ENCODE results near the gene CMPK2. TPM values are rescaled to one million over a fixed set of nuclear protein-coding genes. Genes with fewer than 3 reads are reported as not detected.

Gene CMPK2
- polyA plus RNA-seq, 1 donor: 13.3 TPM

GRCh38 chr2:6814869-6815268 is 50.8 kb downstream of the CMPK2 start:
- peaks cover 2% of the 10 kb centered on the region for H3K27me3 ChIP-seq (ENCODE audit: control insufficient read depth, insufficient read depth, low read length)
- no peak overlapping the region for H3K4me3 ChIP-seq (ENCODE audit: low read length)
- H3K27ac ChIP-seq (ENCODE audit: low read length): no peak overlapping the region
- no CpG with 5 or more reads among the region's 5 CpGs for WGBS (ENCODE audit: insufficient coverage, low lambda C conversion rate)
- DNase-seq: no peak
- H3K4me1 ChIP-seq (ENCODE audit: control insufficient read depth, insufficient read depth, low read length): no peaks in the 10 kb centered on the region
- H3K9me3 ChIP-seq (ENCODE audit: control insufficient read depth, low read depth, low read length): no peaks in the 10 kb centered on the region
- H3K36me3 ChIP-seq (ENCODE audit: control insufficient read depth, insufficient read depth, low read length): no peaks in the 10 kb centered on the region

GRCh38 chr2:6814312-6814711 is 51.4 kb downstream of the CMPK2 start:
- H3K27me3 ChIP-seq (ENCODE audit: control insufficient read depth, insufficient read depth, low read length): peaks cover 2% of the 10 kb centered on the region
- H3K36me3 ChIP-seq (ENCODE audit: control insufficient read depth, insufficient read depth, low read length): no peaks in the 10 kb centered on the region
- WGBS (ENCODE audit: insufficient coverage, low lambda C conversion rate): 100% methylated on average over 2 of the region's 10 CpGs
- no peak overlapping the region for H3K4me3 ChIP-seq (ENCODE audit: low read length)
- no peak for DNase-seq
- H3K9me3 ChIP-seq (ENCODE audit: control insufficient read depth, low read depth, low read length): no peaks in the 10 kb centered on the region
- no peak overlapping the region for H3K27ac ChIP-seq (ENCODE audit: low read length)
- H3K4me1 ChIP-seq (ENCODE audit: control insufficient read depth, insufficient read depth, low read length): no peaks in the 10 kb centered on the region

DNA sequence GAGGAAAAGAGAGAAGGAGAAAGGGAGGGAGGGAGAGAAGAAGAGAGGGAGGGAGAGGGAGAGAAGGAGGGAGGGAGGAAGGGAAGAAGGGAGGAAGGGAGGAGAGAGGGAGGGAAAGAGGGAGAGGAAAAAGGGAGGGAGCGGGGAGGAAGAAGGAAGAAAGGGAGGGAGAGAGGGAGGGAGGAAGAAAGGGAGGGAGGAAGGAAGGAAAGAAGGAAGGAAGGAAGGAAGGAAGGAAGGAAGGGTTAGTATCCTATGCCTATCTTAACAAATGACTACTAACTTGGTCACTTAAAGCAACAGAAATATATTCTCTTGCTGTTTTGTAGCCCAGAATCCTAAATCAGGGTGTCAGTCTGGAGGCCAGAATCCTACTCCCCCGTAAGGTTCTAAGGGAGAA is 52.1 kb downstream of the CMPK2 start:
- no peak overlapping the region for H3K27ac ChIP-seq (ENCODE audit: low read length)
- no peak overlapping the region for H3K4me3 ChIP-seq (ENCODE audit: low read length)
- 100% methylated on average over 1 of the region's 2 CpGs for WGBS (ENCODE audit: insufficient coverage, low lambda C conversion rate)
- H3K4me1 ChIP-seq (ENCODE audit: control insufficient read depth, insufficient read depth, low read length): no peaks in the 10 kb centered on the region
- no peak for DNase-seq
- peaks cover 2% of the 10 kb centered on the region for H3K27me3 ChIP-seq (ENCODE audit: control insufficient read depth, insufficient read depth, low read length)
- no peaks in the 10 kb centered on the region for H3K36me3 ChIP-seq (ENCODE audit: control insufficient read depth, insufficient read depth, low read length)
- H3K9me3 ChIP-seq (ENCODE audit: control insufficient read depth, low read depth, low read length): no peaks in the 10 kb centered on the region

DNA sequence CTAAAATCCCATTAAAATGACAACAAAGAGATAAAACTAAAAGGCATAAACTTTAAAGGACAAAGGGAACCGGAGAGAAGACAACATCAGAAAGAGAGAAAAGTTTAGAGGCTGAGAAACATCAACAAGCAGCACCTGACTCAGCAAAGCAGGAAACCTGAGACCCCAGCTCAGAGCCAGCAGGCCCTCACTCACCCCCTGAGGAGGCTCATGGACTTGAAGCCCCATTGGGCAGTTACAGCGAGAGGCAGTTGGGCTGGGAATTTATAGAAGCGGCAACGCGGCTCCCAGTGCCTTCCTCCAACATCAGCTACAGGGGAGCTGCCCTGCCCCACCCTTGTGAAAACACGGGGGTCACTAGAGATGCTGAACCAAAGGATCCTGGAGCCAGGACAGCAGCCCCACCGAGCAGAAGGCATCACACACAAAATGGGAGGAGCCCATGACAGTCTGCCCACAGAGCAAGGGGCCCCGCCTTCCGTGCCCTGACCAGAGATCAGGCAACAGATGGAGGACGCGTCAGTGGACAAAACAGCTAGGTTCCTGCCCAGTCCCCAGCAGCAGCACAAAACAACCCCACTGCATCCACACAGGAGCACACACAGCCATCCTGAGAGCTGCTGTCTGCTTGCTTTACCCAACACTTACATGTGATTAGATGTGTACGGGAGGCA is 52.7 kb downstream of the CMPK2 start:
- DNase-seq: no peak
- Histone ChIP-seq H3K27me3 (ENCODE audit: control insufficient read depth, insufficient read depth, low read length) (peaks cover 2% of the 10 kb centered on the region), H3K27ac (ENCODE audit: low read length) (no peak overlapping the region), H3K36me3 (ENCODE audit: control insufficient read depth, insufficient read depth, low read length) (no peaks in the 10 kb centered on the region), H3K9me3 (ENCODE audit: control insufficient read depth, low read depth, low read length) (no peaks in the 10 kb centered on the region), H3K4me3 (ENCODE audit: low read length) (no peak overlapping the region), H3K4me1 (ENCODE audit: control insufficient read depth, insufficient read depth, low read length) (no peaks in the 10 kb centered on the region)
- WGBS (ENCODE audit: insufficient coverage, low lambda C conversion rate): 25% methylated on average over 1 of the region's 12 CpGs

DNA sequence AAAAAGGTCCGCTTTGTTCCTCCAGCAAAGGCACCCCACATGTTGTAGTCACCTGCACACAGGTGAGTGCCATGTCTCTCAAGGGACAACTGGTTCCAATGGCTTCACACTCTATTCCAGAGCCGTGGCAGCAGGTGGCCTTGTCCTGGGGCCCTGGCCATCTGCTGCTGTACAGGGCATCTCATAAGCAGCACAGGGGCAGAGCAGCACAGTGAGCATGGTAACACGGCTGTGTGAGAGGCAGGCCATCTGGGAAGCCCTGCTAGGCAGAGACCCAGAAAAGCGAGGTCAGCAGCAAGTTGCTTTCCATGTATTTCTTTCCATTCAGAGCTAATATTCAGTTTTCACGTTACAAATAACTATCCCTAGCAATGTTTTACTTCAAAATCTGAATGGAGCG is 54.7 kb downstream of the CMPK2 start:
- H3K27ac ChIP-seq (ENCODE audit: low read length): no peak overlapping the region
- no peak overlapping the region for H3K4me3 ChIP-seq (ENCODE audit: low read length)
- no peak for DNase-seq
- no peaks in the 10 kb centered on the region for H3K27me3 ChIP-seq (ENCODE audit: control insufficient read depth, insufficient read depth, low read length)
- H3K9me3 ChIP-seq (ENCODE audit: control insufficient read depth, low read depth, low read length): no peaks in the 10 kb centered on the region
- no peaks in the 10 kb centered on the region for H3K36me3 ChIP-seq (ENCODE audit: control insufficient read depth, insufficient read depth, low read length)
- WGBS (ENCODE audit: insufficient coverage, low lambda C conversion rate): no CpG with 5 or more reads among the region's 6 CpGs
- no peaks in the 10 kb centered on the region for H3K4me1 ChIP-seq (ENCODE audit: control insufficient read depth, insufficient read depth, low read length)

DNA sequence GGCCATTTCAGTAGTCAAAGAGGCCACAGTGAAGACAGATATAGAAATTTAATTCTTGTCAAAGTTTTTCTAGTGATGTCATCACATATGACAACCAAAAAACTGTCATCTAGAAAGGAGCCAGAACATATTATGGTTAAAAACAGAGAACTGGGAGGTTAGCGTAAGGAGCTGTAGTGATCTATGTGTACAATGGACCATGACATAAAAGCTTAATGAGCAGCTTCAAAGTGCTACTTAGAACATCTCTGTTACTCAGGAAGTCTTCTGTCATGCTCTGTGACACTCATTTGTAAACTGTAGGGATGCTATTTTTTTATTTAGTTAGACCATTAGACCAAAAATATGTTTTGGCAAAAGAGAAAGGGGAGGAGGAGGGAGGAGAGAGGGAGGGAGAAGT is 57.3 kb downstream of the CMPK2 start:
- Histone ChIP-seq H3K4me1 (ENCODE audit: control insufficient read depth, insufficient read depth, low read length) (no peaks in the 10 kb centered on the region), H3K36me3 (ENCODE audit: control insufficient read depth, insufficient read depth, low read length) (no peaks in the 10 kb centered on the region), H3K4me3 (ENCODE audit: low read length) (no peak overlapping the region), H3K27me3 (ENCODE audit: control insufficient read depth, insufficient read depth, low read length) (no peaks in the 10 kb centered on the region), H3K27ac (ENCODE audit: low read length) (no peak overlapping the region), H3K9me3 (ENCODE audit: control insufficient read depth, low read depth, low read length) (no peaks in the 10 kb centered on the region)
- no CpG with 5 or more reads among the region's 1 CpG for WGBS (ENCODE audit: insufficient coverage, low lambda C conversion rate)
- no peak for DNase-seq

DNA sequence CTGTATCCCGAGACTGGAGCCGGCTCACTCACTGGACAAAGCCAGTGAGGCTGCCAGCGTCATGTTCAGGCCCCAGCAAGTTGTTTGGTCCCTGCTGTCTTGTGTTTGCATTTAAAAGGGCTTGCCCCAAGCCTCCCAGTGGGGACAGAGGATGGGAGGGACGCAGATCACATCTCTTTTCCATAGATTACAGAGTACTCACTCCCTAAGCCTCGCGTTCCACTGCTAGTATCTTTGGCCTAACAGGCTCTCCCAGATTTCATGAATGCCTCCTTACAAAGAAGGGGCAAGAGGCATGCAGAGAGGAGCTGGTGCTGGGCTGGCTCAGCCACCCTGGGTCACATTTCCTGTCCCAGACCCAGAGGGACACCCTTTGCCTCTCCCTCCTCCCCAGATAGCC is 59.1 kb downstream of the CMPK2 start:
- no peaks in the 10 kb centered on the region for H3K9me3 ChIP-seq (ENCODE audit: control insufficient read depth, low read depth, low read length)
- no peaks in the 10 kb centered on the region for H3K36me3 ChIP-seq (ENCODE audit: control insufficient read depth, insufficient read depth, low read length)
- no peak for DNase-seq
- no peaks in the 10 kb centered on the region for H3K4me1 ChIP-seq (ENCODE audit: control insufficient read depth, insufficient read depth, low read length)
- no peak overlapping the region for H3K27ac ChIP-seq (ENCODE audit: low read length)
- H3K27me3 ChIP-seq (ENCODE audit: control insufficient read depth, insufficient read depth, low read length): peaks cover 2% of the 10 kb centered on the region
- no peak overlapping the region for H3K4me3 ChIP-seq (ENCODE audit: low read length)
- WGBS (ENCODE audit: insufficient coverage, low lambda C conversion rate): no CpG with 5 or more reads among the region's 6 CpGs

- Histone ChIP-seq H3K9me3 (ENCODE audit: control insufficient read depth, low read depth, low read length) (no peaks in the 10 kb centered on the region), H3K4me3 (ENCODE audit: low read length) (no peak overlapping the region), H3K4me1 (ENCODE audit: control insufficient read depth, insufficient read depth, low read length) (no peaks in the 10 kb centered on the region), H3K36me3 (ENCODE audit: control insufficient read depth, insufficient read depth, low read length) (no peaks in the 10 kb centered on the region), H3K27me3 (ENCODE audit: control insufficient read depth, insufficient read depth, low read length) (peaks cover 2% of the 10 kb centered on the region), H3K27ac (ENCODE audit: low read length) (no peak overlapping the region)
- 93% methylated on average over 2 of the region's 5 CpGs for WGBS (ENCODE audit: insufficient coverage, low lambda C conversion rate)
- DNase-seq: no peak
Observed at GRCh38 chr2:6800553-6800952, 65.2 kb downstream of the CMPK2 start.

Other genes starting within 250 kb of the CMPK2 start
- 3.7 TPM for gene RSAD2, start 11.9 kb upstream of the CMPK2 start, polyA plus RNA-seq
- 7.2 TPM for gene RNF144A, start 51.5 kb upstream of the CMPK2 start, polyA plus RNA-seq

Measured in large intestine (tissue), 3 donors.